Spleen (tissue), 7 donors: ENCODE results near the gene UBTF.

Experiments used
- CTCF ChIP-seq, 11 experiments: fragments of 200-600 bp in 7 of 11; fragments of 450-650 bp in 4 of 11; sonication (generic) in 4 of 11; IDR thresholded peaks in 8 of 11; conservative IDR thresholded peaks in 3 of 11; 1 replicate in 7 of 11; 2 replicates in 4 of 11; pipeline versions ENCODE4 v1.4.0 to v1.8.0; 2016 to 2021; ENCODE audit warnings: antibody characterized with exemption in 11 of 11, inconsistent platforms in 4 of 11, mild to moderate bottlenecking in 1 of 11
- POLR2A ChIP-seq, 3 donors: fragments of 450-650 bp; IDR thresholded peaks; one replicate each; pipeline ENCODE4 v1.5.1; 2017; ENCODE audit warnings: antibody characterized with exemption in 3 of 3, mild to moderate bottlenecking in 1 of 3
- POLR2AphosphoS5 ChIP-seq, 3 donors: sonication (generic); formaldehyde crosslinking; IDR thresholded peaks; one replicate each; pipeline ENCODE4 v1.5.1; 2017; ENCODE audit warnings: antibody characterized with exemption in 3 of 3
- donor health status: DM: no; HTN: no; CAD: no; lungs with moderate emphysema.
- donor health status: DM: no; HTN: no; CAD: no.
- donor health status: DM: no; HTN: no; CAD: no.

GRCh38 chr17:44267165-44267455 lies 47.6 kb upstream of the UBTF start:
- no peak for TF ChIP-seq CTCF (IDR thresholded peaks at IDR 0.05 in 8 of 11, conservative IDR thresholded peaks at IDR 0.05 in 3 of 11)
- TF ChIP-seq POLR2AphosphoS5 (IDR thresholded peaks at IDR 0.05): no peak
- TF ChIP-seq POLR2A (IDR thresholded peaks at IDR 0.05): no peak
